Renal cortical epithelial cell (primary cell): ENCODE results near the gene RNF166. TPM values are rescaled to one million over a fixed set of nuclear protein-coding genes. Genes with fewer than 3 reads are reported as not detected.
A peak's percentile ranks its signal among the peaks of the same experiment; 100 is the strongest.
"Not testable (repeated sequence)": the region's sequence is repeated elsewhere in the genome, so short reads cannot be mapped to it uniquely, and the experiment has no call there.

Experiments used
- DNase-seq: peaks from one replicate; pipeline ENCODE4 v3.0.0-alpha.2; 2011; ENCODE audit warnings: low read depth
- total RNA-seq: library from RNA; depleted of rRNA; stranded (reverse); fragments of >200 nt; gene quantifications from 2 replicates; pipeline ENCODE4 v1.2.3, GENCODE V29; 2014

Gene RNF166
- total RNA-seq, 1 donor from 2014 or later: 8.4 TPM

- no peak for DNase-seq
Measured at GRCh38 chr16:88673716-88674379, 32.4 kb downstream of the RNF166 start.

GRCh38 chr16:88672776-88673175, 33.4 kb downstream of the RNF166 start:
- DNase-seq: no peak

DNA sequence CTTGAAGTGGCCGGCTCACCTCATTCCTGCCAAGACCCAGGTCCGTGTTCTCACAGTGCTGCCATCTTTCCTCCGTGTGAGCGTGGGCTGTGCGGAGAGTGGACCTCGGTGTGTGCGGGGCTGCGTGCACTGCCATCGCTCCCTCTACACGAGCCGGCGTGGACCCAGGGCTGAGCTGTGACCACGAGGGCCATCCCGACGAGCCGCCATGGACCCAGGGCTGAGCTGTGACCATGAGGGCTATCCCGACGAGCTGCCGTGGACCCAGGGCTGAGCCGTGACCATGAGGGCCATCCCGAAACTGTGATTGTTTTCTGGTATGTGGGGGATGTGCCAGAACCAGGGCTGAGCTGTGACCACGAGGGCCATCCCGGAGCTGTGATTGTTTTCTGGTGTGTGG, 34.4 kb downstream of the RNF166 start:
- DNase-seq: no peak

GRCh38 chr16:88669980-88670379, 36.2 kb downstream of the RNF166 start:
- DNase-seq: no peak

- DNase-seq: not testable (repeated sequence)
Measured at GRCh38 chr16:88669493-88669892, 36.7 kb downstream of the RNF166 start.

DNA sequence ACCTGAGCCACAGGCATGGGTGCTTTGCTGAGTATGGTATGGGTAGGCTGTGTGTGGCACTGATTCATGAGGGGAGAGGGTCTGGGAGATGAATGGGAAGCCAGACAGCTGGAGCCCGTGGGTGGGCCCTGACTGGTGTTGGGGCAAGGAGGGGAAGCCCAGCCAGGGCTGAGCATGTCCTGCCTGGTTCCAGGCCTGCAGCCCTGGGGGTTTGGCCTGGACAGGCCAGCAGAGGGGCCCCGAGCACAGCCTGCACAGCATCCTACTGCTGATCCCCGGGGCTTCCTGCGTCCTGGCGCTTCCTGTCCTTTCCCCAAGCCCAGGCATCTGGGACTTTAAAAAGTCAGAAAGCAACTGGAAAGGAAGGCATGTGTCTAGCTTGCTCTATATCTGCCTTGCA, 38.7 kb downstream of the RNF166 start:
- no peak for DNase-seq

- DNase-seq: no peak
Measured at GRCh38 chr16:88665570-88665969, 40.6 kb downstream of the RNF166 start.

DNA sequence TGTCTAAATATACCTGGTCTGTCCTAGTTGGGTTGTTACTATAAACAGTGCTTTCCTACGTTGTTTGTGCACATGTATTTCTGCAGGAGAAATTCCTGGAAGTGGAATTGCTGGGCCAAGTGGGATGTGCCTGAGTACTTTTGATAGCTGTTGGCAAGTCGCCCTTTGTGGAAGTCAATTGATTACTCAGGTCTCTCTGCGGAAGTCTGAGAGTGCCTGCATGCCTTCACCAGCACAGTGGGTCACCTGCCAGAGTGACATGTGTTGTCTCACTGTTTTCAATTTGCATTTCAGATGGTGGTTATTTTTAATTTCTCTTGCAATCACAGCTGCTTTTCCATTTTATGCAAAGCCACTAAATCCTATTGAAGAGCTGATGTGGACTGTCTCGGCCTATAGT, 41.1 kb downstream of the RNF166 start:
- DNase-seq: peak; percentile 68

GRCh38 chr16:88662843-88663606, 43.2 kb downstream of the RNF166 start, which contains the start of gene MVD:
Gene MVD (minus strand): TSS chr16:88663091. CDS start chr16:88663080, 11 bp downstream.
- DNase-seq: peak; percentile 93

DNA sequence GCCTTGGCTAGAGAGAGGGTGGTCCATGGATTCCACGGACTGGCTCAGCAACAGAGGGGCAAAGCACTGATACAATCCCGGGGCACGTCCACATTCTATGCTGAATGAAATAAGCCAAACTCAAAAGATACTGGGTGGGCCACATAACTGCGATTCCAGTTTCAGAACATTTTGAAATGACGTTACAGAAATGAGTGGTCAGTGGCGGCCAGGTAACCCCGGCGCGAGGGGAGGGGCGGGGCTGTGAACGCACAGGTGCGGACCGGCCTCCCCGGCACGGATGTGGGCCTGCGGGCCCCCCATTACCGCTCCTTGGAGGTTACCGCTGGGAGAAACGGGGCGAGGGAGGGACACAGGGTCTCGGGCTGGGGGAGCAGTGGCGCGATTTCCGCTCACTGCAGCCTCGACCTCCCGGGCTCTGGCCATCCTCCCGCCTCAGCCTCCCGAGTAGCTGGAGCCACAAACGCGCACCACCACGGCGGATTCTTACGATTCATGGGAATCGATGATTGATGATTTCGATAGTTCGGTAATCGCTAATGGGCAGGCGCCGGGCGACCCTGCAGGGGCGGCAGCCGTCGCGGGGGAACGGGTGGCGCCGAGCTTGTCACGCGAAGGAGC, 43.9 kb downstream of the RNF166 start:
- no peak for DNase-seq

- DNase-seq: no peak
Measured at GRCh38 chr16:88661468-88661867, 44.7 kb downstream of the RNF166 start.

DNA sequence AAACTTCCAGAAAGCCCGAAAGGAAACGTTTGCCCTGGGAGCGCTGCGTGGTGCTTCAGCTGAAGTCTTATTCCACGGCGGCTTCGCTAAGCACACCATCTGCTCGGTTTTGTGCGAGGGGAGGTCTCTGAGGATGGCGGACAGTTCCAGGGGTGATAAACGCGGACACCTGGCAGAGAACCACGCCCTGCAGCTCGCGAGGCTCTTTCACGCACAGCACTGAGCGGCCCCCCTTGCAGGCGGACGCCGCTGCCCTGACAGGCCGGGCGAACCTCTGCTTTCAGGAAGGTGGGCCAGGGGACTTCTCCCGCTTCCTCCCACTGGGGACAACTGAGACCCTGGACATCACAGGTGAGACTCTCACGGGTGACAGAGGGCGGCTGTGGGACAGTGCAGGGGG, 47.0 kb downstream of the RNF166 start:
- DNase-seq: no peak

- no peak for DNase-seq
Measured at GRCh38 chr16:88658714-88659113, 47.5 kb downstream of the RNF166 start.

DNA sequence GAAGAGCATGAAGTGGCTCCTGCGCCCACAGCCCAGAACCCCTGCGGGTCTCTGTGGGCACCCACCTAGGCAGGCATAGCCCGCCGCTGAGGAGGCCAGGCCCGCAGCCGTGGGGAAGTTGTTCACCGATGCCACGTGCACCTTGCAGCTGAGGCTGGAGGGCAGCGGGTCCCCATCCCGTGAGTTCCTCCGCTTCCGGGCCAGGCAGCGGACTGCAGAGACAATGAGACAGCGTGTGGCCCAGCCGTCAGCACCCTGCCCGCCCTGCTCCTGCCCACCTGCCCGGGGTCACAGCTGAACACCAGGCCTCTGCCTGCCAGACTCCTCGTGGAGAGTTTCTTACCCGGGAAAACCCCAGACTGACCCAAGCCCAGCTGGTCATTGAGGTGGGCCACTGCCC, 48.8 kb downstream of the RNF166 start:
- no peak for DNase-seq

- DNase-seq: no peak
Measured at GRCh38 chr16:88656291-88656980, 49.8 kb downstream of the RNF166 start.

GRCh38 chr16:88655733-88656281, 50.4 kb downstream of the RNF166 start:
- no peak for DNase-seq

DNA sequence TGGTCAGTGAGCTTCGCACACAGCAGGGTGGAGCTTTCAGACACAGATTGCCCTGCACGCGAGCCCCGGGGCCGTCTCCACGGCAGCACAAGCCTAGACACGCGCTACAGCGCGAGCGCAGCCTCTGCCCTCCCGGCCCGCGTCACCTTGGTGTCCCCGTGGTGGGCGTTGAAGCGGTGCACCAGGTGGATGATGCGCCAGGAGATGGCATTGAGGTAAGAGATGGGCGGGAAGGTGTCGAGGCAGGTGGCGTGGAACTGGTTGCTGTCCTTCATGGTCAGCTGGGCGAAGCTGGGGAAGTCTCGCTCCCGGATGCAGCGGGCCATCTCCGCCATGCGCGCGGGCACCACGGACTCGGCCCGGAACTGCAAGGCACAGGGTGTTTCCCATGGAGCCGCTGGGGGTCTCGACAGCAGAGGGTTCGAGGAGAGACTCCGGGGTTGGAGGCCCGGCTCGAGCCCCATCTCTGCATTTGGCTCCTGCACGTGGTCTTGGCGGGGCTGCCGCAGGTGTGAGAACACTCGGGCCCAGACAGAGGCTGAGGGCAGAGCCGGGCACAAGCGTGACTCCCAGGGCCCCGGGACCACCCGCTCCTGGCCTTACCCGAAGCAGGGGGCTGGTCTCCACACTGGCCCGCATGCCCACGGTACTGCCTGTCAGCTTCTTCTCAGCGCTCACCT, 51.0 kb downstream of the RNF166 start:
- no peak for DNase-seq

GRCh38 chr16:88654363-88655052, 51.7 kb downstream of the RNF166 start:
- DNase-seq: no peak

- DNase-seq: no peak
Measured at GRCh38 chr16:88653596-88654362, 52.4 kb downstream of the RNF166 start.

- DNase-seq: no peak
Measured at GRCh38 chr16:88653101-88653500, 53.1 kb downstream of the RNF166 start.
